ENCODE data around the gene ARMC9. TPM values are rescaled to one million over a fixed set of nuclear protein-coding genes. Genes with fewer than 3 reads are reported as not detected.

ARMC9 gene
- total RNA-seq, 2 donors from 2014 or later, result 6.9 to 10.1 TPM

DNA sequence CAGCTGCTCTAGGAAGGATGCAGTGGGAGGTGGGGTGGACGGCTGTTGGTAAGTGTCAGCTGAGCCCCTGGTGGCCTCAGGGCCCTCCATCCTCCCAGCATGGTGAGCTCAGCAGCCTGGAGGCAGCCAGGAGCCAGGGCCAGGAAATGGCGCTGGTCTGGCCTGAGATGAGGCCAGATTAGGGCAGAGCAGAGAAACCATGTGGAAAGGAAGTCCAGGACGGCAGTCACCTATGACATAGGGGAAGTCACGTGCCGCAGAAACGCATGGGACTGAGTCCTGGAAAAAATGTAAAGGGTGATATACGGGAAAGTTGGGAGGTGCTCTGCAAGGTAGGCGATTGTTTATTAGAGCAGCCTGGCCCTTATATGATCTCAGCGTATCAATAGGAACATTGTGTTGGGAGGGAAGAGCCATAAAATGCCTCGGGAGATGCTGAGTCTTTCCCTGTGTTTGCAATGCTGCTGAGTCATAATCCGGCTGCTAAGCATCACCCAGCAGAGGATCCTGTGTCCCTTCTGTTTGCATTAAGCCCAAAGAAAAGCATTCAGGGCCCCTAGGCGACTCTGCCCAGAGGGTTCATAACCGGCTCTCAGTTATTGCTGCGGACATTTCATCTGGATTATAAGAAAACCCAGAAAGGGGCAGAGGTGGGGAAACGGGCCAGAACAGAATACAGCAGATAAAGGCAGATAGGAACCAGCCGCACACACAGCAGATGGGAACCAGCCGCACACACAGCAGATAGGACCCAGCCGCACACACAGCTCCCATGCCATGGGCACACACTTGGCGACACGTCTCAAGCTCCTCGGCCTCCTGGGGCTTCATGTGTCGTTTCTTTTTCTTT lies 166.8 kb downstream of the ARMC9 start:
- no peaks in the 10 kb centered on the region for H3K4me1 ChIP-seq
- no peaks in the 10 kb centered on the region for H3K27me3 ChIP-seq
- TF ChIP-seq, protein P1, sequence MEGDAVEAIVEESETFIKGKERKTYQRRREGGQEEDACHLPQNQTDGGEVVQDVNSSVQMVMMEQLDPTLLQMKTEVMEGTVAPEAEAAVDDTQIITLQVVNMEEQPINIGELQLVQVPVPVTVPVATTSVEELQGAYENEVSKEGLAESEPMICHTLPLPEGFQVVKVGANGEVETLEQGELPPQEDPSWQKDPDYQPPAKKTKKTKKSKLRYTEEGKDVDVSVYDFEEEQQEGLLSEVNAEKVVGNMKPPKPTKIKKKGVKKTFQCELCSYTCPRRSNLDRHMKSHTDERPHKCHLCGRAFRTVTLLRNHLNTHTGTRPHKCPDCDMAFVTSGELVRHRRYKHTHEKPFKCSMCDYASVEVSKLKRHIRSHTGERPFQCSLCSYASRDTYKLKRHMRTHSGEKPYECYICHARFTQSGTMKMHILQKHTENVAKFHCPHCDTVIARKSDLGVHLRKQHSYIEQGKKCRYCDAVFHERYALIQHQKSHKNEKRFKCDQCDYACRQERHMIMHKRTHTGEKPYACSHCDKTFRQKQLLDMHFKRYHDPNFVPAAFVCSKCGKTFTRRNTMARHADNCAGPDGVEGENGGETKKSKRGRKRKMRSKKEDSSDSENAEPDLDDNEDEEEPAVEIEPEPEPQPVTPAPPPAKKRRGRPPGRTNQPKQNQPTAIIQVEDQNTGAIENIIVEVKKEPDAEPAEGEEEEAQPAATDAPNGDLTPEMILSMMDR (IDR thresholded peaks at IDR 0.05), result no peak
- no peak for TF ChIP-seq POLR2A (IDR thresholded peaks at IDR 0.05)
- H3K36me3 ChIP-seq (replicated peaks in 1 of 2; ENCODE audit: insufficient read depth in 1 of 2, low read depth in 2 of 2), result no peaks in the 10 kb centered on the region
- no peak overlapping the region for H3K4me3 ChIP-seq
- ATAC-seq (no peak), DNase-seq (no peak)
- no peak overlapping the region for H3K27ac ChIP-seq
- intact Hi-C loops (cut with DNase I), result no loop called here
- 79 to 81% methylated on average over 21 to 22 of the region's 22 CpGs for WGBS, 2 donors
- H3K9me3 ChIP-seq, result no peaks in the 10 kb centered on the region

DNA sequence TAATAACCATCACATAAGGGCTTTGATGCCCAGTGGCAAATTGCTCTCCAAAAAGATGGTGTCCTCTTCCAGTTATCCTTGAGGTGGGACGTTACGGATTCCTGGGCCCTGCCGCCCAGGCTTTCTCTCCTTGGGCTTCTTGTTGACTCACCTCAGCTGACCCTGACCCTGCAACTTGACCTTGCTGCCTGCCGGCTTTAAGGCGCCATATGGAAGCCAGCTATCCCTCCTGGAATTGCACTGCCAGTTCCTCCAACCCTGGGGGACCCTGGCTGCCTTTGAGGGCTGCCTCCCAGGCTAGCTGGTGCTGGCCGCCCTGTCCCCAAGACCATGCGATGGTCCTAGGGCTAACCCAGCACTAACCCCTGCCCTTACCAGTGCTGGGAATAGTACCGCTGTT lies 168.7 kb downstream of the ARMC9 start:
- H3K27me3 ChIP-seq, result no peaks in the 10 kb centered on the region
- no peaks in the 10 kb centered on the region for H3K9me3 ChIP-seq
- TF ChIP-seq, protein P1 (IDR thresholded peaks at IDR 0.05), result no peak
- WGBS, 2 donors, result 86 to 90% methylated on average over 8 of the region's 8 CpGs
- ATAC-seq (no peak), DNase-seq (no peak)
- intact Hi-C loops (cut with DNase I), result no loop called here
- no peak overlapping the region for H3K4me3 ChIP-seq
- H3K4me1 ChIP-seq, result no peaks in the 10 kb centered on the region
- no peaks in the 10 kb centered on the region for H3K36me3 ChIP-seq (replicated peaks in 1 of 2; ENCODE audit: insufficient read depth in 1 of 2, low read depth in 2 of 2)
- no peak overlapping the region for H3K27ac ChIP-seq

DNA sequence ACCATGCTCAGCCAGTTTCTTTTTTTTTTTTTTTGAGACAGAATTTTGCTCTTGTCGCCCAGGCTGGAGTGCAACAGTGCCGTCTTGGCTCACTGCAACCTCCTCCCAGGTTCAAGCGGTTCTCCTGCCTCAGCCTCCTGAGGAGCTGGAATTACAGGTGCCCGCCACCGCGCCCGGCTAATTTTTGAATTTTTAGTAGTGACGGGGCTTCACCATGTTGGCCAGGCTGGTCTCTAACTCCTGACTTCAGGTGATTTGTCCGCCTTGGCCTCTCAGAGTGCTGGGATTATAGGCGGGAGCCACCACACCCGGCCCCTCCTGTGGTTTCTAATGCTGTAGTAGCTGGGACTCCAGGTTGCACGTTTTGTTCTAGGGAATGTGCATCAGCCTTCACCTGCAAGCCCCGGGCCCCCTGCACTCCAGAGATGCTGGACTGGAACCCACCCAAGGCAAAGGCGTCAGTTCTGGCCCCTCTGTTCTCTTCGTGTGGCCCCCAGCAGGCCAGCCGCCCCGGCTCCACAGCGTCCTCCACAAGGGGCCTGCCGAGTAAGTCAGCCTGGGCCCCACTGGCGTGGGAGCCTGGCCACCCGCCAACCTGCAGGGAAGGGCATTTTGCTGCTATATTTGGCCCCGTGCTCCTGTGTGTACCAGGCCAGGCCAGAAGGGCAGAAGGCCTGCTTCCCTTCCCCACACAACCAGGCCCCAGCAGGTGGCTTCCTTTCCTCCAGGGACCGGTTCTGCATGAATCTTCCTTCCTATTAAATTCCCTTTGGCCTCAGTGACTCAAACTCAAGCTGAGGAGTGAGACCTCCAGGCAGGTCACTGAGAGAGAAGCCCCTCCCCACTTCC lies 171.4 kb downstream of the ARMC9 start:
- WGBS, 2 donors, result 86 to 90% methylated on average over 23 of the region's 23 CpGs
- no peak for DNase-seq
- no peak for ATAC-seq

DNA sequence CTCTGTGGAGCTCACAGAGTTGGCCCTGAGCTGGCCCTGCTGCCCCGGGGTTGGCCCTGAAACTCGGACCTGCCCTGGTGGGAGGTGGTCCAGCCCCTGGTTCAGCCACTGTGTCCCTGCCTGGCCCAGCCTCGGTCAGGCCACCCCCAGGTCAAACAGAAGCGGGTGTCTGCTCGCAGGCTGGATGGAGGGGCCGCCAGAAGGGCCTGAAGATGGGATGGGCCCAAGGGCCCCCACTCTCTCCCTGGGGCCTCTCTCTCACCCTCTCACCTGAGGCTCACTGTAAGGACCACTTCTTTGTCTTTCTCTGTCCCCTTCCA lies 172.0 kb downstream of the ARMC9 start:
- H3K27ac ChIP-seq, result no peak overlapping the region
- ATAC-seq, result no peak
- WGBS, 2 donors, result 82 to 91% methylated on average over 5 to 6 of the region's 6 CpGs

More for the DNA sequence above, 171.4 kb downstream of the ARMC9 start:
- intact Hi-C loops (cut with DNase I), result no loop called here
- H3K9me3 ChIP-seq, result no peaks in the 10 kb centered on the region
- H3K4me1 ChIP-seq, result no peaks in the 10 kb centered on the region
- no peak overlapping the region for H3K27ac ChIP-seq
- no peaks in the 10 kb centered on the region for H3K36me3 ChIP-seq (replicated peaks in 1 of 2; ENCODE audit: insufficient read depth in 1 of 2, low read depth in 2 of 2)
- no peaks in the 10 kb centered on the region for H3K27me3 ChIP-seq
- H3K4me3 ChIP-seq, result no peak overlapping the region
- no peak for TF ChIP-seq POLR2A (IDR thresholded peaks at IDR 0.05)
- TF ChIP-seq, protein P1 (IDR thresholded peaks at IDR 0.05), result no peak

More for the DNA sequence above, 172.0 kb downstream of the ARMC9 start:
- Histone ChIP-seq H3K36me3 (replicated peaks in 1 of 2; ENCODE audit: insufficient read depth in 1 of 2, low read depth in 2 of 2) (no peaks in the 10 kb centered on the region), H3K4me3 (no peak overlapping the region), H3K9me3 (no peaks in the 10 kb centered on the region), H3K27me3 (no peaks in the 10 kb centered on the region), H3K4me1 (no peaks in the 10 kb centered on the region)
- TF ChIP-seq POLR2A (IDR thresholded peaks at IDR 0.05), result no peak
- TF ChIP-seq, protein P1 (IDR thresholded peaks at IDR 0.05), result no peak
- intact Hi-C loops (cut with DNase I), result no loop called here
- no peak for DNase-seq

Data from body of pancreas (tissue), 4 donors.